GM23338 (cell line): ENCODE results near the gene SEL1L3. TPM values are rescaled to one million over a fixed set of nuclear protein-coding genes. Genes with fewer than 3 reads are reported as not detected.

Experiments used
- ATAC-seq: fragments of 200-7000 bp; cut with Tn5 transposase; 3 replicates; pipeline ENCODE4 v1.9.1; 2020
- DNase-seq: peaks from one replicate; pipeline ENCODE4 v3.0.0-alpha.2; 2015; ENCODE audit warnings: low spot score
- H2AFZ ChIP-seq: fragments of 200-600 bp; sonication (generic); 2 replicates; pipeline ENCODE4 v1.8.0; 2016; ENCODE audit warnings: antibody characterized with exemption, mild to moderate bottlenecking, moderate library complexity
- H3F3A ChIP-seq: fragments of 200-600 bp; sonication (generic); replicated peaks from 2 replicates; pipeline ENCODE4 v1.8.0; 2017; ENCODE audit warnings: antibody characterized with exemption, mixed run types, low read depth
- H3K27ac ChIP-seq: fragments of 200-600 bp; sonication (generic); 2 replicates; pipeline ENCODE4 v1.6.1; 2016; ENCODE audit warnings: low read depth
- H3K27me3 ChIP-seq: fragments of 200-600 bp; sonication (generic); 2 replicates; pipeline ENCODE4 v1.8.0; 2016; ENCODE audit warnings: mild to moderate bottlenecking, mixed run types, moderate library complexity; ENCODE audit not compliant: insufficient read depth
- H3K36me3 ChIP-seq: fragments of 200-600 bp; sonication (generic); 2 replicates; pipeline ENCODE4 v1.8.0; 2016; ENCODE audit warnings: mild to moderate bottlenecking; ENCODE audit not compliant: insufficient read depth
- H3K4me1 ChIP-seq: fragments of 200-600 bp; sonication (generic); 2 replicates; pipeline ENCODE4 v1.8.0; 2016; ENCODE audit warnings: mild to moderate bottlenecking, moderate library complexity; ENCODE audit not compliant: insufficient read depth
- H3K4me2 ChIP-seq: fragments of 200-600 bp; sonication (generic); 2 replicates; pipeline ENCODE4 v1.7.1; 2017; ENCODE audit warnings: mixed run types
- H3K4me3 ChIP-seq: fragments of 200-600 bp; sonication (generic); 2 replicates; pipeline ENCODE4 v1.6.1; 2016; ENCODE audit warnings: mixed run types
- H3K79me2 ChIP-seq: fragments of 200-600 bp; sonication (generic); replicated peaks from 2 replicates; pipeline ENCODE4 v1.8.0; 2017; ENCODE audit warnings: mild to moderate bottlenecking; ENCODE audit not compliant: insufficient read depth
- H3K9me2 ChIP-seq: fragments of 200-600 bp; sonication (generic); 2 replicates; pipeline ENCODE4 v1.8.0; 2017; ENCODE audit not compliant: insufficient read depth
- H4K20me1 ChIP-seq: fragments of 200-600 bp; sonication (generic); replicated peaks from 2 replicates; pipeline ENCODE4 v1.8.0; 2017; ENCODE audit warnings: mild to moderate bottlenecking; ENCODE audit not compliant: insufficient read depth
- H3K27ac Mint-ChIP-seq: 2 replicates; pipeline ENCODE4 v1.8.0; 2020; ENCODE audit warnings: inconsistent platforms, mild to moderate bottlenecking, moderate library complexity, mixed read lengths
- H3K27me3 Mint-ChIP-seq: 3 replicates; pipeline ENCODE4 v1.8.0; 2022; ENCODE audit warnings: low read depth, mild to moderate bottlenecking, moderate library complexity, mixed read lengths, inconsistent platforms; ENCODE audit not compliant: insufficient read depth, poor library complexity
- H3K36me3 Mint-ChIP-seq: 3 replicates; pipeline ENCODE4 v1.8.0; 2021; ENCODE audit warnings: low read depth, mild to moderate bottlenecking, inconsistent platforms, moderate library complexity, mixed read lengths
- H3K4me1 Mint-ChIP-seq: 3 replicates; pipeline ENCODE4 v1.8.0; 2020; ENCODE audit warnings: mild to moderate bottlenecking, inconsistent platforms, mixed read lengths
- H3K4me3 Mint-ChIP-seq: 3 replicates; pipeline ENCODE4 v1.8.0; 2021; ENCODE audit warnings: moderate library complexity, mild to moderate bottlenecking, inconsistent platforms, mixed read lengths
- H3K9me3 Mint-ChIP-seq: 3 replicates; pipeline ENCODE4 v1.8.0; 2020; ENCODE audit warnings: moderate library complexity, mild to moderate bottlenecking, inconsistent platforms, mixed read lengths
- CREB1 ChIP-seq: fragments of 250-450 bp; sonication (Bioruptor Pico); IDR thresholded peaks from 2 replicates; pipeline ENCODE4 v1.5.0; 2020; ENCODE audit warnings: low read depth, mild to moderate bottlenecking, moderate library complexity
- EZH2 ChIP-seq: fragments of 200-600 bp; sonication (generic); IDR thresholded peaks from one replicate; pipeline ENCODE4 v1.8.0; 2017; ENCODE audit warnings: antibody characterized with exemption, mild to moderate bottlenecking, low read depth; ENCODE audit not compliant: unreplicated experiment
- EZH2phosphoT487 ChIP-seq: fragments of 200-600 bp; sonication (generic); IDR thresholded peaks from one replicate; pipeline ENCODE4 v1.8.1; 2018; ENCODE audit warnings: antibody characterized with exemption; ENCODE audit not compliant: unreplicated experiment
- JUNB ChIP-seq: IDR thresholded peaks from one replicate; pipeline ENCODE4 v1.6.1; 2016; ENCODE audit warnings: antibody characterized with exemption; ENCODE audit not compliant: unreplicated experiment
- NANOG ChIP-seq: IDR thresholded peaks from 2 replicates; pipeline ENCODE4 v1.6.1; 2016; ENCODE audit warnings: antibody characterized with exemption, borderline replicate concordance
- REST ChIP-seq: IDR thresholded peaks from one replicate; pipeline ENCODE4 v1.6.1; 2018; ENCODE audit warnings: antibody characterized with exemption; ENCODE audit not compliant: unreplicated experiment
- ZNF114 ChIP-seq: fragments of 250-450 bp; sonication (Bioruptor Pico); IDR thresholded peaks from 2 replicates; pipeline ENCODE4 v1.5.0; 2020; ENCODE audit warnings: mild to moderate bottlenecking, moderate library complexity
- polyA plus RNA-seq: library from polyadenylated mRNA; unstranded; fragments of >200 nt; fragmentation: Nextera tagmentation; extraction: Ambion mirVana; gene quantifications from 2 replicates; pipeline ENCODE4 v1.2.1, GENCODE V29; 2016
- total RNA-seq: library from RNA; depleted of rRNA; stranded (reverse); fragments of >200 nt; shearing (Covaris generic); gene quantifications from 2 replicates; pipeline ENCODE4 v1.2.3, GENCODE V29; 2014
- TF ChIP-seq, protein P1 (sequence below), 2 experiments: fragments of 200-600 bp in 1 of 2; sonication (generic) in 1 of 2; conservative IDR thresholded peaks; 2 replicates each; pipeline versions ENCODE4 v1.5.1 to v1.6.1; 2016 to 2017; ENCODE audit warnings: antibody characterized with exemption in 2 of 2, low read depth in 2 of 2, mild to moderate bottlenecking in 2 of 2, moderate library complexity in 1 of 2

SEL1L3 gene
- total and polyA plus RNA-seq, 2 experiments from 2014 or later, result 17.1 to 61.7 TPM

DNA sequence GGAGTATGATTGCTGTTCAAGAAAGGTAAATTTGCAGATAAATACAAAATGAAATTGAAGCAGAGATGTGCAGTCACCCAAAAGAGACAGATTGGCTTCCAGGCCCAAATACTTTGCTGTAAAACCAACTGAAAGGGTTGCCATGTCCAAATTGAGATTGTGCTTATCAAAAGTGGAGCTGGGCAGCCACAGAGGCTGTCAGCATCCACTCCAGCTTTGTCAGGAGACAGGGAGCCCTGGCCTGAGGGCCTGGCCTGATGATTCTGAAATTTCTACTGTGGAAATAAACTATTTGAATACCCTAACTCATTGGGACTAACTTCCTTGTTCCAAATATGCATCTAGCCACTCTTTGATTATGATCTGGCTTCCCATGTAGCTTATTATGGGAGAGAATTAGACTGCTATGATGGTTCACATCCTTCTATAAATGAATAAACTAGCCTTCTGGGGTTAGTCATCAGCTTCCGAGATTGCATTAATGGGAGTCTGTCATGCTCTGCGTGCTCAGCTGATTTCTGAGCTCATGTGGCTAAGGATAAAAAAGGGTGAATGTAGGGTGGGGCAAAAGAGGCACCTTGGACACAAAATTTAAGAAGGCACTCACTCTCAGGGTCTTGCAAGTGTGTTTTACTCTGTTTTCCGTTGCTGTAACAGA lies 158.9 kb downstream of the SEL1L3 start:
- DNase-seq (no peak), ATAC-seq (no peak)
- Mint-ChIP-seq H3K27me3 (peaks cover 4% of the 10 kb centered on the region), H3K4me3 (no peak overlapping the region), H3K36me3 (peaks cover 3% of the 10 kb centered on the region; the same call in 2 of the 3 replicates), H3K4me1 (no peaks in the 10 kb centered on the region), H3K9me3 (peaks cover 3% of the 10 kb centered on the region; the same call in 2 of the 3 replicates), H3K27ac (no peak overlapping the region)
- Histone ChIP-seq H3K36me3 (no peaks in the 10 kb centered on the region), H3K4me3 (no peak overlapping the region), H4K20me1 (no peaks in the 10 kb centered on the region), H3K27ac (no peak overlapping the region), H3K9me2 (no peaks in the 10 kb centered on the region), H3K4me2 (no peak overlapping the region), H2AFZ (no peak overlapping the region), H3K4me1 (no peaks in the 10 kb centered on the region), H3K27me3 (no peaks in the 10 kb centered on the region), H3K79me2 (no peaks in the 10 kb centered on the region), H3F3A (no peaks in the 10 kb centered on the region)
- TF ChIP-seq ZNF114 (no peak), EZH2phosphoT487 (no peak), EZH2 (no peak)

DNA sequence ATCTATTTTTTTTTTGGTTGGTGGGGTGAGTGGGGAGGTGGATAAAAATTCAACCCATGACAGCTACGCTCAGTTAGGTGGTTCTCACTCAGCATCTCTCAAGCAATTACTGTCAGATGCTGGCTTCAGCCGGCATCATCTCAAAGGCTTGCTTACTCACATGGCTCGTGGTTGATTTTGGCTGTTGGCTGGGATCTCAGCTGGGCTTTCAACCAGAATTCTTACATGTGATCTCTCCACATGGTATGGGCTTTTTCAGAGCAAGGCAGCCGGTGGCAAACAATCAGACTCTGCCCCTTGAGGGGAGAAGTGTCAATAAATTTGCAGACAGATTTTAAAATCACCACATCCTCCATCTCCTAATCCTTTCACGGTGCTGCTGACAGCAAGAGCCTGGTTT lies 159.9 kb downstream of the SEL1L3 start:
- Histone ChIP-seq H4K20me1 (no peaks in the 10 kb centered on the region), H3K27ac (no peak overlapping the region), H3F3A (no peaks in the 10 kb centered on the region), H3K79me2 (no peaks in the 10 kb centered on the region), H3K4me2 (no peak overlapping the region), H3K36me3 (no peaks in the 10 kb centered on the region), H3K9me2 (no peaks in the 10 kb centered on the region), H3K27me3 (no peaks in the 10 kb centered on the region), H3K4me1 (no peaks in the 10 kb centered on the region), H2AFZ (no peak overlapping the region), H3K4me3 (no peak overlapping the region)
- no peaks in the 10 kb centered on the region for H3K4me1 Mint-ChIP-seq
- H3K27me3 Mint-ChIP-seq, result peaks cover 4% of the 10 kb centered on the region
- DNase-seq (no peak), ATAC-seq (no peak)
- no peak overlapping the region for H3K27ac Mint-ChIP-seq
- H3K4me3 Mint-ChIP-seq, result no peak overlapping the region
- TF ChIP-seq NANOG, result no peak
- peaks cover 2% of the 10 kb centered on the region; the same call in 1 of the 3 replicates for H3K36me3 Mint-ChIP-seq
- H3K9me3 Mint-ChIP-seq, result peaks cover 1% of the 10 kb centered on the region; the same call in 1 of the 3 replicates

DNA sequence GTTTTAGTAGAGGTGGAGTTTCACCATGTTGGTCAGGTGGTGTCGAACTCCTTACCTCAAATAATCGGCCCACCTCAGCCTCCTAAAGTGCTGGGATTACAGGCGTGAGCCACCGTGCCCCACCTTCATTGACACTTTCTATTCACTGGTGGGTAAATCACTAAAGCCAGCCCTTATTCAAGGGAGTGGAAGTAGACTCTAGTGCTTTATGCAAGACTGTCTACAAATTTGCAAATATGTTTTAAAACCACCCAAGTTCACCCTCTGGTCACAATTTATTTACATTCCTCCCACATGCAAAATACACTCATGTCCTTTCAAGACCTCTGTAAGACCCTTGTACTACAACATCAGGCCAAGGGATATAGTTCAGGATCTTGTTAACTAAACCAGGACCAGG lies 162.1 kb downstream of the SEL1L3 start:
- no peaks in the 10 kb centered on the region for H4K20me1 ChIP-seq
- no peaks in the 10 kb centered on the region for H3K27me3 ChIP-seq
- no peak overlapping the region for H2AFZ ChIP-seq
- peaks cover 7% of the 10 kb centered on the region; the same call in 2 of the 3 replicates for H3K4me1 Mint-ChIP-seq
- no peaks in the 10 kb centered on the region for H3K79me2 ChIP-seq
- H3K27ac ChIP-seq, result no peak overlapping the region
- ATAC-seq (no peak), DNase-seq (no peak)
- peaks cover 3% of the 10 kb centered on the region; the same call in 1 of the 3 replicates for H3K36me3 Mint-ChIP-seq
- H3K4me3 ChIP-seq, result no peak overlapping the region
- no peaks in the 10 kb centered on the region for H3K36me3 ChIP-seq
- no peak overlapping the region for H3K4me3 Mint-ChIP-seq
- no peak overlapping the region for H3K27ac Mint-ChIP-seq
- H3K4me1 ChIP-seq, result no peaks in the 10 kb centered on the region
- no peak overlapping the region for H3K4me2 ChIP-seq
- no peaks in the 10 kb centered on the region for H3F3A ChIP-seq
- H3K9me3 Mint-ChIP-seq, result peaks cover 8% of the 10 kb centered on the region
- no peaks in the 10 kb centered on the region for H3K9me2 ChIP-seq
- peaks cover 2% of the 10 kb centered on the region for H3K27me3 Mint-ChIP-seq
- no peak for TF ChIP-seq CREB1
- TF ChIP-seq EZH2phosphoT487, result no peak
- TF ChIP-seq, protein P1, sequence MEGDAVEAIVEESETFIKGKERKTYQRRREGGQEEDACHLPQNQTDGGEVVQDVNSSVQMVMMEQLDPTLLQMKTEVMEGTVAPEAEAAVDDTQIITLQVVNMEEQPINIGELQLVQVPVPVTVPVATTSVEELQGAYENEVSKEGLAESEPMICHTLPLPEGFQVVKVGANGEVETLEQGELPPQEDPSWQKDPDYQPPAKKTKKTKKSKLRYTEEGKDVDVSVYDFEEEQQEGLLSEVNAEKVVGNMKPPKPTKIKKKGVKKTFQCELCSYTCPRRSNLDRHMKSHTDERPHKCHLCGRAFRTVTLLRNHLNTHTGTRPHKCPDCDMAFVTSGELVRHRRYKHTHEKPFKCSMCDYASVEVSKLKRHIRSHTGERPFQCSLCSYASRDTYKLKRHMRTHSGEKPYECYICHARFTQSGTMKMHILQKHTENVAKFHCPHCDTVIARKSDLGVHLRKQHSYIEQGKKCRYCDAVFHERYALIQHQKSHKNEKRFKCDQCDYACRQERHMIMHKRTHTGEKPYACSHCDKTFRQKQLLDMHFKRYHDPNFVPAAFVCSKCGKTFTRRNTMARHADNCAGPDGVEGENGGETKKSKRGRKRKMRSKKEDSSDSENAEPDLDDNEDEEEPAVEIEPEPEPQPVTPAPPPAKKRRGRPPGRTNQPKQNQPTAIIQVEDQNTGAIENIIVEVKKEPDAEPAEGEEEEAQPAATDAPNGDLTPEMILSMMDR (conservative IDR thresholded peaks at IDR 0.05; ENCODE audit: low read depth in 2 of 2), result no peak
- TF ChIP-seq EZH2, result no peak
- no peak for TF ChIP-seq JUNB
- no peak for TF ChIP-seq ZNF114
- no peak for TF ChIP-seq REST
